ENCODE results near the gene IDI1. TPM values are rescaled to one million over a fixed set of nuclear protein-coding genes. Genes with fewer than 3 reads are reported as not detected.

The IDI1 gene
- total RNA-seq, 1 donor from 2014 or later, result 15.6 TPM

DNA sequence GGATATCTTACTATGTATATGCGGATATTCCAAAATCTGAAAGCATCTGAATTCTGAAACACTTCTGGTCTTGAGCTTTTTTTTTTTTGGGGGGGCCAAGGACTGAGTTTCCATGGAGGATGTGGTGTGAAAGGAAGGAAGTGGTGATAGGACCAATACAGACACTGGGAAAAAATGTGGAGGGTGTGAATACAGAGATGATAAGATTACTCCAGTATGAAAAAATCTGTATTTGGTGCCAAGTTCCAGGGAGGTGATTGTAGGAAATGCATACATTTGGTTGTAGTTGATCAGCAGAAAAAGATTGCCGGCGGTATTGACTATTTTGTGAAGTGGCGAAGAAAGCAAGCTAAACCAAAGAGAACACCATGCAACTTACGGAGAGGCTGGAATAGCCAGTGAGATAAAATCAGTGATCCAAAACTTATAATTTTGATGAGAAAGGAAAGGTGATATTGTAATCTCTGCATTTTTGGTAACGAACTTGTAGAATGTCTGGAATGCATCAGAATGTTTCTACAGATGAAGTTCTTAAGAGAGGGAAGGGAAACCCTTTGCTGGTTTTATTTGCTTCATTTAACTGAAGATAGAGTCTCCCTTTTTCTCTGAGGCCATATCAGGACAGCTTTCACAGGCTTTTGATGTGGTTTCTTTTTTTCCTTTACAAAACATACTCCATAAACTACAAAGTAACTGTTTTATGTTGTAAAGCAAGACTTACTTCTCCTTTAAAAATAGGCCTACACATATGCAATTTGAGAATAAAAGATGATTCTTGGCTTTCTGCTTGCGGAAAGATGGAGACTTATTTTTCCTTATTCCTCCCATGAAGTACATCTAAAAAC, 13.2 kb upstream of the IDI1 start:
- peaks cover 7% of the 10 kb centered on the region for H3K36me3 ChIP-seq
- H3K9me3 ChIP-seq (replicated peaks), result no peaks in the 10 kb centered on the region
- intact Hi-C loops (cut with micrococcal nuclease), result no loop called here
- TF ChIP-seq, protein P1, sequence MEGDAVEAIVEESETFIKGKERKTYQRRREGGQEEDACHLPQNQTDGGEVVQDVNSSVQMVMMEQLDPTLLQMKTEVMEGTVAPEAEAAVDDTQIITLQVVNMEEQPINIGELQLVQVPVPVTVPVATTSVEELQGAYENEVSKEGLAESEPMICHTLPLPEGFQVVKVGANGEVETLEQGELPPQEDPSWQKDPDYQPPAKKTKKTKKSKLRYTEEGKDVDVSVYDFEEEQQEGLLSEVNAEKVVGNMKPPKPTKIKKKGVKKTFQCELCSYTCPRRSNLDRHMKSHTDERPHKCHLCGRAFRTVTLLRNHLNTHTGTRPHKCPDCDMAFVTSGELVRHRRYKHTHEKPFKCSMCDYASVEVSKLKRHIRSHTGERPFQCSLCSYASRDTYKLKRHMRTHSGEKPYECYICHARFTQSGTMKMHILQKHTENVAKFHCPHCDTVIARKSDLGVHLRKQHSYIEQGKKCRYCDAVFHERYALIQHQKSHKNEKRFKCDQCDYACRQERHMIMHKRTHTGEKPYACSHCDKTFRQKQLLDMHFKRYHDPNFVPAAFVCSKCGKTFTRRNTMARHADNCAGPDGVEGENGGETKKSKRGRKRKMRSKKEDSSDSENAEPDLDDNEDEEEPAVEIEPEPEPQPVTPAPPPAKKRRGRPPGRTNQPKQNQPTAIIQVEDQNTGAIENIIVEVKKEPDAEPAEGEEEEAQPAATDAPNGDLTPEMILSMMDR (IDR thresholded peaks at IDR 0.05; ENCODE audit: borderline replicate concordance), result no peak
- H3K4me1 ChIP-seq, result peaks cover 76% of the 10 kb centered on the region
- no peak overlapping the region for H3K4me3 ChIP-seq
- H3K27ac ChIP-seq (replicated peaks), result peak overlapping the region; percentile 5
- DNase-seq, result no peak
- no peaks in the 10 kb centered on the region for H3K27me3 ChIP-seq (ENCODE audit: low read depth)

DNA sequence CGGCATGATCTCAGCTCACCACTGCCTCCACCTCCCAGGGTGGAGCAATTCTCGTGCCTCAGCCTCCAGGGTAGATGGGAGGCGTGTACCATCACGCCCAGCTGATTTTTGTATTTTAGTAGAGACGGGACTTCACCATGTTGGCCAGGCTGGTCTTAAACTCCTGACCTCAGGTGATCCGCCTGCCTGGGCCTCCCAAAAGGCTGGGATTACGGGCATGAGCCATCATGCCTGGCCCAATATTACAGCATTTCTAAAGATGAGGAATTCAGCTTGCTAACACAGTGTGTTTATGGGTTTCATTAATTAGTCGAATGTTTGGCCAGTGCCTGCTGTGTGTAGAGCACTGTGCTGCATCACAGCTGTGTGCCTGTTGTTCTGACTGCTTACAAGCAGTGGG, 11.0 kb upstream of the IDI1 start:
- Histone ChIP-seq H3K9me3 (replicated peaks) (no peaks in the 10 kb centered on the region), H3K27ac (replicated peaks) (no peak overlapping the region), H3K4me1 (peaks cover 99% of the 10 kb centered on the region), H3K36me3 (peaks cover 7% of the 10 kb centered on the region), H3K4me3 (no peak overlapping the region), H3K27me3 (ENCODE audit: low read depth) (no peaks in the 10 kb centered on the region)
- intact Hi-C loops (cut with micrococcal nuclease), result no loop called here
- TF ChIP-seq, protein P1 (IDR thresholded peaks at IDR 0.05; ENCODE audit: borderline replicate concordance), result no peak
- no peak for DNase-seq

DNA sequence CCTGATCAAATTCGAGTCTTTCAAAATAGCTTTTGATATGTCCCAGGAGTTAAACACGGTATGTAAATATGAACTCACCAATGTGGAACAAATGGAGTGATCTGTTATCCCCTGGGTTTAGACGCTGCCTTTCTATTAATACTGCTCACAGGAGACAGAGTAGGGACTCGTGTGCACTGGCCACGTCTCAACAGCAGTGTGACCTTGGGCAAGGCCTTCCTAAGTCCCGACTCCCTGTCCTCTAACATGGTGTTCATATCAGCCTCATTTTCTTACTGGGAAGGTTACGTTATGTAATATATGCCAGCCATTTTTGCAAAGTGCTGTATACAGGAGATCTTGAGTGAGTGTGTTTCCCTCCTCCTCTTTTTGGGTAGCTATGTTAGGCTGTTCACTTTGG, 9.1 kb upstream of the IDI1 start:
- no peak for DNase-seq
- Histone ChIP-seq H3K4me3 (peak overlapping the region; percentile 95), H3K4me1 (peaks cover 99% of the 10 kb centered on the region), H3K36me3 (peaks cover 10% of the 10 kb centered on the region), H3K27me3 (ENCODE audit: low read depth) (no peaks in the 10 kb centered on the region), H3K9me3 (replicated peaks) (no peaks in the 10 kb centered on the region), H3K27ac (replicated peaks) (peak overlapping the region; percentile 99)
- TF ChIP-seq, protein P1 (IDR thresholded peaks at IDR 0.05; ENCODE audit: borderline replicate concordance), result no peak
- intact Hi-C loops (cut with micrococcal nuclease), result no loop called here

DNA sequence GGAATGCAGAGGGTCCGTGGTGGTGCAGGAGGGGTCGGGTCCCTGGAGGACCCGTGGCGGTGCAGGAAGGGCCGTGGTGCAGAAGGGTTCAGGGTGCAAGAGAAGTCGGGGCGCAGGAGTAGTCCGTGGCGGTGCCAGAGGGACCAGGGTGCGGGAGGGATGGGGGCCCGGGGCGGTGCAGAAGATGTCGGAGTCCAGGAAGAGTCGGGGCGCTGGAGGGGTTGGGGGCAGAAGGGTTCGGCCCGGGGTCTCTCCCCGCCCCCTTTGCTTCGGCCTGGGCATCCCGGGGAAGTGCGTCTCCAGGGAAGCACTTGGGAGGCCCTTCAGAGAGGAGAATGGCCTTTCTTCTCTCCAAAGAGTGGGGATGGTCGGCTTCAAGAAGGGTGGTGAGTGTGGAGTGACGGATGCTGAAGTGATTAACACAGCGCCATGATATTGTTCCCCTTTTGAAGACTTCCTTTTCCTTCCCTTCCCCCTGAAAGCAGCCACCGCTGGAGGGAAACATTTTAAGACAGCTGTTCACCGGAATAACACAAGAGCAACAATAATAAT, 8.3 kb upstream of the IDI1 start:
- Histone ChIP-seq H3K4me1 (peaks cover 95% of the 10 kb centered on the region), H3K9me3 (replicated peaks) (no peaks in the 10 kb centered on the region), H3K27ac (replicated peaks) (peak overlapping the region; percentile 99), H3K27me3 (ENCODE audit: low read depth) (no peaks in the 10 kb centered on the region), H3K36me3 (peaks cover 18% of the 10 kb centered on the region), H3K4me3 (peak overlapping the region; percentile 95)
- TF ChIP-seq, protein P1 (IDR thresholded peaks at IDR 0.05; ENCODE audit: borderline replicate concordance), result no peak
- intact Hi-C loops (cut with micrococcal nuclease), result no loop called here
- peak; percentile 22 for DNase-seq

DNA sequence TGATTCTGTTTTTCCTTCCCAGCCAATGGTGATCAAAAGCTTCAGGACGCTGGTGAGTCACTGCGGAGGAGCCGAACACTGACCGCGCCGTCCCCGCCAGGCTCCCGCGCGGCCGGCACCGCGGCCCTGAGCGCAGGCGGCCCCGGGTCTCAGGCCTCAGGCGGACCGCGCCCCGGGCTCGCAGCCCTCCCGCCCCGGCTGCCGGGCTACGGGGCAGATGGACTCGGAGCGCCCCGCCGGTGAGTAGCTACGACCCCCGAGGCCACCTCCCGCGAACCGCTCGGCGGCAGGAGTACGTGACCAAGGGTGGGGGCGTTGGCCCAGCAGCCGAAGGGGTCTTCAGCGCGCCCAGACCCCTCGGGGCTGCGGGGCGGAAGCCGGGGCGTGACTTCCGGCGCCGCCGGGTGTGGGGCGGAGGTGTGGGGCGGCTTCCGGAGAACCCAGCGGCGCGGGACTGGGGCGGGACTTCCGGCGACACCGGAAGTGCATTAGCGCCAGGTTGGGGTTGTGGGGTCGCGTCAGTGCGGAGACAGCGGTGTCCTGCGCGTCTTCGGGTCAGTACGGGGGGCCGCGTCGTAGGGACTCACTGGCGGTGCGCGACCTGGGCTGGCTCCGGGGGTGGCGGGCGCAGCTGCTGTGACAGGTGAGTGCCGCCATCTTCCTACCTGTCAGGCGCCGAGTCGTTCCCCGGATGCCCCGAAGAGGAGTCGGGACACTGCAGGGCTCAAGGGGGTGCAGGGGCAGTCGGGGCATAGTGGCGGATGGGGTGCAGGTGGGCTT, 7.6 kb upstream of the IDI1 start, which contains the start of gene WDR37:
Gene WDR37 (plus strand): TSS at position 60 of the 780 bp plus-strand sequence. CDS start 15,771 bp downstream, outside the sequence.
- H3K4me3 ChIP-seq, result peak within 1 kb of the TSS; percentile 95
- H3K4me1 ChIP-seq, result peaks cover 95% of the 10 kb centered on the region
- TF ChIP-seq, protein P1 (IDR thresholded peaks at IDR 0.05; ENCODE audit: borderline replicate concordance), result no peak
- H3K9me3 ChIP-seq (replicated peaks), result no peaks in the 10 kb centered on the region
- no peaks in the 10 kb centered on the region for H3K27me3 ChIP-seq (ENCODE audit: low read depth)
- peaks cover 25% of the 10 kb centered on the region for H3K36me3 ChIP-seq
- H3K27ac ChIP-seq (replicated peaks), result peak within 1 kb of the TSS; percentile 99
- DNase-seq, result peak; percentile 91
- intact Hi-C loops (cut with micrococcal nuclease), result no loop called here

Data from left ventricle myocardium inferior (tissue), 1 donor.